Panc1 (cell line): Measurements from ENCODE around the gene MAP2K3. TPM values are rescaled to one million over a fixed set of nuclear protein-coding genes. Genes with fewer than 3 reads are reported as not detected.

Source experiments
- ATAC-seq: fragments of 200-7000 bp; cut with Tn5 transposase; 2 replicates; pipeline ENCODE4 v1.9.1; 2020; ENCODE audit warnings: mild to moderate bottlenecking, moderate library complexity
- BruUV-seq: library from RNA; stranded (reverse); fragments of 400-500 nt; replicated peaks from 2 replicates; lab custom pipeline; 2021; lab: Mats Ljungman, UMichigan
- CTCF ChIA-PET: fragments of 300-600 bp; sonication (Branson Sonifier 250); formaldehyde crosslinking; loops from one replicate; lab custom pipeline; 2022; ENCODE audit warnings: antibody characterized with exemption; lab: Charles Lee
- POLR2A ChIA-PET: fragments of 300-600 bp; sonication (Branson Sonifier 250); formaldehyde crosslinking; loops from one replicate; lab custom pipeline; 2022; ENCODE audit warnings: antibody characterized with exemption; lab: Charles Lee
- DNase-seq: peaks from one replicate; pipeline ENCODE4 v3.0.0-alpha.2; 2010; ENCODE audit warnings: low read depth, low spot score
- H3K27ac ChIP-seq: 2 replicates; pipeline ENCODE4 v1.5.1; 2011; ENCODE audit warnings: mild to moderate bottlenecking, low read length, inconsistent platforms
- H3K27me3 ChIP-seq: fragments of 200-500 bp; sonication (Bioruptor generic); 2 replicates; pipeline ENCODE4 v1.6.0; 2014; ENCODE audit warnings: low read length, inconsistent platforms; ENCODE audit not compliant: control insufficient read depth, insufficient read depth
- H3K36me3 ChIP-seq: fragments of 200-500 bp; sonication (Bioruptor generic); 2 replicates; pipeline ENCODE4 v1.5.1; 2014; ENCODE audit warnings: inconsistent platforms, mild to moderate bottlenecking, low read length, moderate library complexity; ENCODE audit not compliant: control insufficient read depth, insufficient read depth
- H3K4me1 ChIP-seq: 2 replicates; pipeline ENCODE4 v1.5.1; 2011; ENCODE audit warnings: inconsistent platforms, mild to moderate bottlenecking, low read length, moderate library complexity; ENCODE audit not compliant: control insufficient read depth, insufficient read depth
- H3K4me3 ChIP-seq, 2 experiments: 2 replicates each; pipeline ENCODE4 v1.5.1; 2011 to 2012; ENCODE audit warnings: low read depth in 2 of 2, low read length in 2 of 2, mild to moderate bottlenecking in 2 of 2, inconsistent platforms in 1 of 2, moderate library complexity in 1 of 2
- H3K9me3 ChIP-seq: fragments of 200-500 bp; sonication (Bioruptor generic); 2 replicates; pipeline ENCODE4 v1.5.1; 2014; ENCODE audit warnings: low read depth, mild to moderate bottlenecking, inconsistent platforms, low read length, moderate library complexity; ENCODE audit not compliant: control insufficient read depth, insufficient read depth
- POLR2AphosphoS5 ChIP-seq: IDR thresholded peaks from 2 replicates; pipeline ENCODE4 v1.6.1; 2012; ENCODE audit warnings: mild to moderate bottlenecking, low read depth, low read length, moderate library complexity
- SIN3A ChIP-seq: IDR thresholded peaks from 2 replicates; pipeline ENCODE4 v1.6.1; 2012; ENCODE audit warnings: low read depth, mild to moderate bottlenecking, low read length, moderate library complexity, borderline replicate concordance; ENCODE audit not compliant: insufficient read depth
- TCF7L2 ChIP-seq: IDR thresholded peaks from 2 replicates; pipeline ENCODE4 v1.6.1; 2011; ENCODE audit warnings: mild to moderate bottlenecking, low read depth, low read length, inconsistent platforms
- in situ Hi-C: cut with HindIII; loops from 2 replicates; pipeline ENCODE4 v1.10.0; 2016; ENCODE audit warnings: low sequenced_read_pairs, low pct_unique_long_range_greater_than_20kb
- intact Hi-C: fragments of 100-400 bp; cut with micrococcal nuclease; formaldehyde crosslinking; loops from one replicate; pipeline ENCODE4 v1.10.0; 2022; ENCODE audit not compliant: unreplicated experiment
- total RNA-seq: library from RNA; stranded (reverse); gene quantifications from one replicate; pipeline ENCODE4 v1.2.1, GENCODE V29; 2021; ENCODE audit not compliant: unreplicated experiment
- TF ChIP-seq, protein P1 (sequence below), 2 experiments: IDR thresholded peaks; 2 replicates each; pipeline ENCODE4 v1.6.1; 2011 to 2012; ENCODE audit warnings: low read depth in 2 of 2, control low read depth in 1 of 2, low read length in 1 of 2, mild to moderate bottlenecking in 1 of 2, moderate library complexity in 1 of 2; ENCODE audit not compliant: insufficient read depth in 1 of 2
- TF ChIP-seq, protein P2 (sequence below): fragments of 450-650 bp; IDR thresholded peaks from 2 replicates; pipeline ENCODE4 v1.5.1; 2017; ENCODE audit warnings: mild to moderate bottlenecking

MAP2K3 gene
- total RNA-seq, 1 experiment from 2014 or later: 44.4 TPM

DNA sequence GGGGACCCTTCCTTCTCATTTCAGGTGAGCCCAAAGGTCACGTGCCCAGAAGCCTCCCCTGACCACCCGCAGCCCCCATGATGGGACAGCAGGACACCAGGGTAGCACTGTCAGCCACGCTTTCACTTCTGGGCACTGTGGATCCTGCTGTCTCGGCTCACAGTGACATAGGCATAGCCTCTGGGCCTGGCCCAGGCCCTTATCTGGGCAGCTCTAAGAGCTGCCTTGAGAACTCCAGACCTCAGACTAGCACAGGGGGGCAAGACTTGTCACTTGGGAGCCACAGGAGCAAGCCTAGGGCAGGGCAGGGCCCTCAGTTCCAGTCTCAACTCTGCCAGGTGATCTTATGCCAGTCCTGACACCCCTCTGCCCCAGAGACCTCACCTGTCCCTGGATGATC, 36.0 kb upstream of the MAP2K3 start:
- no TSS peak for BruUV-seq
- intact Hi-C loops (no loop called here), in situ Hi-C loops (no loop called here)
- no peak for DNase-seq
- ChIA-PET CTCF (no interaction called here), POLR2A (no interaction called here)
- H3K9me3 ChIP-seq: no peaks in the 10 kb centered on the region
- H3K36me3 ChIP-seq: no peaks in the 10 kb centered on the region
- no peak for TF ChIP-seq TCF7L2
- TF ChIP-seq SIN3A: no peak
- TF ChIP-seq, protein P1, sequence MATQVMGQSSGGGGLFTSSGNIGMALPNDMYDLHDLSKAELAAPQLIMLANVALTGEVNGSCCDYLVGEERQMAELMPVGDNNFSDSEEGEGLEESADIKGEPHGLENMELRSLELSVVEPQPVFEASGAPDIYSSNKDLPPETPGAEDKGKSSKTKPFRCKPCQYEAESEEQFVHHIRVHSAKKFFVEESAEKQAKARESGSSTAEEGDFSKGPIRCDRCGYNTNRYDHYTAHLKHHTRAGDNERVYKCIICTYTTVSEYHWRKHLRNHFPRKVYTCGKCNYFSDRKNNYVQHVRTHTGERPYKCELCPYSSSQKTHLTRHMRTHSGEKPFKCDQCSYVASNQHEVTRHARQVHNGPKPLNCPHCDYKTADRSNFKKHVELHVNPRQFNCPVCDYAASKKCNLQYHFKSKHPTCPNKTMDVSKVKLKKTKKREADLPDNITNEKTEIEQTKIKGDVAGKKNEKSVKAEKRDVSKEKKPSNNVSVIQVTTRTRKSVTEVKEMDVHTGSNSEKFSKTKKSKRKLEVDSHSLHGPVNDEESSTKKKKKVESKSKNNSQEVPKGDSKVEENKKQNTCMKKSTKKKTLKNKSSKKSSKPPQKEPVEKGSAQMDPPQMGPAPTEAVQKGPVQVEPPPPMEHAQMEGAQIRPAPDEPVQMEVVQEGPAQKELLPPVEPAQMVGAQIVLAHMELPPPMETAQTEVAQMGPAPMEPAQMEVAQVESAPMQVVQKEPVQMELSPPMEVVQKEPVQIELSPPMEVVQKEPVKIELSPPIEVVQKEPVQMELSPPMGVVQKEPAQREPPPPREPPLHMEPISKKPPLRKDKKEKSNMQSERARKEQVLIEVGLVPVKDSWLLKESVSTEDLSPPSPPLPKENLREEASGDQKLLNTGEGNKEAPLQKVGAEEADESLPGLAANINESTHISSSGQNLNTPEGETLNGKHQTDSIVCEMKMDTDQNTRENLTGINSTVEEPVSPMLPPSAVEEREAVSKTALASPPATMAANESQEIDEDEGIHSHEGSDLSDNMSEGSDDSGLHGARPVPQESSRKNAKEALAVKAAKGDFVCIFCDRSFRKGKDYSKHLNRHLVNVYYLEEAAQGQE (IDR thresholded peaks at IDR 0.05; ENCODE audit: insufficient read depth in 1 of 2, low read depth in 2 of 2, low read length in 1 of 2): no peak
- no peak for TF ChIP-seq POLR2AphosphoS5
- TF ChIP-seq, protein P2, sequence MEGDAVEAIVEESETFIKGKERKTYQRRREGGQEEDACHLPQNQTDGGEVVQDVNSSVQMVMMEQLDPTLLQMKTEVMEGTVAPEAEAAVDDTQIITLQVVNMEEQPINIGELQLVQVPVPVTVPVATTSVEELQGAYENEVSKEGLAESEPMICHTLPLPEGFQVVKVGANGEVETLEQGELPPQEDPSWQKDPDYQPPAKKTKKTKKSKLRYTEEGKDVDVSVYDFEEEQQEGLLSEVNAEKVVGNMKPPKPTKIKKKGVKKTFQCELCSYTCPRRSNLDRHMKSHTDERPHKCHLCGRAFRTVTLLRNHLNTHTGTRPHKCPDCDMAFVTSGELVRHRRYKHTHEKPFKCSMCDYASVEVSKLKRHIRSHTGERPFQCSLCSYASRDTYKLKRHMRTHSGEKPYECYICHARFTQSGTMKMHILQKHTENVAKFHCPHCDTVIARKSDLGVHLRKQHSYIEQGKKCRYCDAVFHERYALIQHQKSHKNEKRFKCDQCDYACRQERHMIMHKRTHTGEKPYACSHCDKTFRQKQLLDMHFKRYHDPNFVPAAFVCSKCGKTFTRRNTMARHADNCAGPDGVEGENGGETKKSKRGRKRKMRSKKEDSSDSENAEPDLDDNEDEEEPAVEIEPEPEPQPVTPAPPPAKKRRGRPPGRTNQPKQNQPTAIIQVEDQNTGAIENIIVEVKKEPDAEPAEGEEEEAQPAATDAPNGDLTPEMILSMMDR: no peak
- H3K4me3 ChIP-seq: no peak overlapping the region
- no peaks in the 10 kb centered on the region for H3K4me1 ChIP-seq
- no peaks in the 10 kb centered on the region for H3K27me3 ChIP-seq
- H3K27ac ChIP-seq: no peak overlapping the region
- ATAC-seq: no peak

DNA sequence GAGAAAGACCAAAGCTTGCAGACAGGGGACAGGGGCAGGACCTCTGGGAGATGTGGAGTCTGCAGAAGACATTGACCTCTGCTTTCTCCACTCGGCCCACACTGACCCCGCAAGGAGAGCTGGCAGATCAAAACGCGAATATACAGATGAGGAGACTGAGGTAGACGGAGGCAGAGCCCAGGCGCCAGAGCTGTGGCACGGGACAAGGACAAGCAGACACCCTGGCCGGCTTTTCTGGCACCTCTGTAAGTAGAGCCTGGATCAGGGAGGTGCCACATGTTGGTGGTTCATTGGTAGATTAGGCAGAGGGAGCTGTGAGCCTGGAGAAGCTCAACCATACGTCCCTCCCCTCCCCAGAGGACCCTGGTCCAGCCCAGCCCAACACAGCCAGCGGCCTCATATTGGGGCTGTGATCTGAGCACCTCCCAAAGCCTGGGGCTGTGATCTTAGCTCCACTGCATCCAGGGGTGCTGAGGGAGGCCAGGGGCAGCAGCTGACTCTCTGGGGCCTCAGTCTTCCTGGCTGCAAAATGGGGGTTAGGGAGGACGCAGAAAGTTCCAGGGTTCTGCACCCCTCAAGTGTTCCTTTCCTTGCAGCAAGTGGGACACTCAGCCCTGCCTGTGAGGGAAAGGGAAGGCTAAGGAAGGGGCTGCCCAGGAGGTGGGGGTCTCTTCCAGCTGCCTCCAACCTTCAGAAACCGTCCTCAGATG, 35.3 kb upstream of the MAP2K3 start:
- H3K36me3 ChIP-seq: no peaks in the 10 kb centered on the region
- no peak overlapping the region for H3K4me3 ChIP-seq
- ChIA-PET POLR2A (interaction anchor here (0.6 kb wide), 1 partner anchor 45 kb away, joined by 9 read pairs; no protein-coding TSS in a partner anchor), CTCF (no interaction called here)
- in situ Hi-C loops: no loop called here
- H3K27ac ChIP-seq: no peak overlapping the region
- H3K9me3 ChIP-seq: no peaks in the 10 kb centered on the region
- TF ChIP-seq, protein P2: no peak
- no peak for TF ChIP-seq SIN3A
- TF ChIP-seq, protein P1 (IDR thresholded peaks at IDR 0.05; ENCODE audit: insufficient read depth in 1 of 2, low read depth in 2 of 2, low read length in 1 of 2): no peak
- TF ChIP-seq POLR2AphosphoS5: no peak
- no peak for TF ChIP-seq TCF7L2
- no peak for ATAC-seq
- BruUV-seq: no TSS peak
- no peaks in the 10 kb centered on the region for H3K27me3 ChIP-seq
- no peak for DNase-seq
- intact Hi-C loops: no loop called here
- H3K4me1 ChIP-seq: no peaks in the 10 kb centered on the region
